Glomerular endothelial cell (primary cell): ENCODE measurements around the gene SIGLEC8. TPM values are rescaled to one million over a fixed set of nuclear protein-coding genes. Genes with fewer than 3 reads are reported as not detected.
"Not testable (repeated sequence)": the region's sequence is repeated elsewhere in the genome, so short reads cannot be mapped to it uniquely, and the experiment has no call there.

Experiments used
- DNase-seq: peaks from one replicate; pipeline ENCODE4 v3.0.0-alpha.2; 2011; ENCODE audit warnings: low read depth, low spot score; ENCODE audit errors: extremely low read depth
- total RNA-seq: library from RNA; depleted of rRNA; stranded (reverse); fragments of >200 nt; gene quantifications from 2 replicates; pipeline ENCODE4 v1.2.3, GENCODE V29; 2015

The SIGLEC8 gene
- total RNA-seq, 1 donor from 2014 or later: not detected

- DNase-seq: no peak
Measured at GRCh38 chr19:51448011-51448410, 10.2 kb downstream of the SIGLEC8 start.

GRCh38 chr19:51447510-51447909, 10.7 kb downstream of the SIGLEC8 start:
- DNase-seq: not testable (repeated sequence)

- DNase-seq: no peak
Measured at GRCh38 chr19:51441410-51442390, 16.6 kb downstream of the SIGLEC8 start.

GRCh38 chr19:51440846-51441409, 17.3 kb downstream of the SIGLEC8 start:
- DNase-seq: no peak

GRCh38 chr19:51440052-51440451, 18.2 kb downstream of the SIGLEC8 start:
- DNase-seq: no peak

- DNase-seq: no peak
Measured at GRCh38 chr19:51439021-51439465, 19.2 kb downstream of the SIGLEC8 start.

- DNase-seq: no peak
Measured at GRCh38 chr19:51434456-51434855, 23.8 kb downstream of the SIGLEC8 start.

GRCh38 chr19:51433043-51433442, 25.2 kb downstream of the SIGLEC8 start:
- DNase-seq: no peak

- no peak for DNase-seq
Measured at GRCh38 chr19:51431124-51431523, 27.1 kb downstream of the SIGLEC8 start.

- DNase-seq: no peak
Measured at GRCh38 chr19:51430221-51430620, 28.0 kb downstream of the SIGLEC8 start.

GRCh38 chr19:51427201-51427600, 31.1 kb downstream of the SIGLEC8 start:
- DNase-seq: no peak

GRCh38 chr19:51422053-51422448, 36.2 kb downstream of the SIGLEC8 start:
- DNase-seq: no peak

GRCh38 chr19:51421229-51422052, 36.8 kb downstream of the SIGLEC8 start:
- no peak for DNase-seq

- not testable (repeated sequence) for DNase-seq
Measured at GRCh38 chr19:51420511-51420910, 37.7 kb downstream of the SIGLEC8 start.

- DNase-seq: no peak
Measured at GRCh38 chr19:51418707-51419106, 39.5 kb downstream of the SIGLEC8 start.

- no peak for DNase-seq
Measured at GRCh38 chr19:51417810-51418157, 40.5 kb downstream of the SIGLEC8 start.

- DNase-seq: no peak
Measured at GRCh38 chr19:51417107-51417809, 41.0 kb downstream of the SIGLEC8 start, which contains the start of gene SIGLEC10. SIGLEC10 (minus strand) TSS chr19:51417642; CDS start chr19:51417581, 61 bp downstream.

- DNase-seq: not testable (repeated sequence)
Measured at GRCh38 chr19:51416422-51416821, 41.8 kb downstream of the SIGLEC8 start.

- no peak for DNase-seq
Measured at GRCh38 chr19:51415187-51415586, 43.1 kb downstream of the SIGLEC8 start.

- DNase-seq: no peak
Measured at GRCh38 chr19:51410950-51411748, 47.1 kb downstream of the SIGLEC8 start.
